Breast epithelium (tissue), 3 donors: ENCODE data around the gene NEBL.

ENCODE experiments used
- POLR2AphosphoS5 ChIP-seq, 3 donors: sonication (generic); formaldehyde crosslinking; IDR thresholded peaks; one replicate each; pipeline ENCODE4 v1.6.1; 2017; ENCODE audit warnings: antibody characterized with exemption in 3 of 3
- TF ChIP-seq, protein P1 (sequence below), 3 donors: fragments of 450-650 bp; IDR thresholded peaks; one replicate each; pipeline ENCODE4 v1.5.1; 2016 to 2017; ENCODE audit warnings: antibody characterized with exemption in 3 of 3, mild to moderate bottlenecking in 3 of 3, moderate library complexity in 3 of 3

DNA sequence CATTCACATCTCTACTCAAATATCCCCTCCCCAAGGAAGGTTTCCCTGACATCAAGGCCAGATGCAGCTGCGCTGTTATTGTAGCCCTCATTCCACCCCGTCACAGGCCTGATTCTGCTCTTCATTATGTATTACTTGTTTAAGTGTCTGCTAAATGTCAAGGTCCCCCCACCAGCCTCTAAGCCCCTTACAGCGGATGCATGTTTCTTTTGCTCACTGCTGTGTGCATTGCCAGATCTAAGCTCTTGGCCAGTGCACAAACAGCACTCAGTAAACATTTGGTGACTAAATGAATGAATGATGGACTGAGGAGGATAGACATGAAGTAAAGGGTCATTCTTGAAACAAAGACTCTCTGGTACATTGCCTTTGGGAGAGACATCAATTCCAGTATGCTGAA lies 90.6 kb downstream of the NEBL start:
- TF ChIP-seq, protein P1, sequence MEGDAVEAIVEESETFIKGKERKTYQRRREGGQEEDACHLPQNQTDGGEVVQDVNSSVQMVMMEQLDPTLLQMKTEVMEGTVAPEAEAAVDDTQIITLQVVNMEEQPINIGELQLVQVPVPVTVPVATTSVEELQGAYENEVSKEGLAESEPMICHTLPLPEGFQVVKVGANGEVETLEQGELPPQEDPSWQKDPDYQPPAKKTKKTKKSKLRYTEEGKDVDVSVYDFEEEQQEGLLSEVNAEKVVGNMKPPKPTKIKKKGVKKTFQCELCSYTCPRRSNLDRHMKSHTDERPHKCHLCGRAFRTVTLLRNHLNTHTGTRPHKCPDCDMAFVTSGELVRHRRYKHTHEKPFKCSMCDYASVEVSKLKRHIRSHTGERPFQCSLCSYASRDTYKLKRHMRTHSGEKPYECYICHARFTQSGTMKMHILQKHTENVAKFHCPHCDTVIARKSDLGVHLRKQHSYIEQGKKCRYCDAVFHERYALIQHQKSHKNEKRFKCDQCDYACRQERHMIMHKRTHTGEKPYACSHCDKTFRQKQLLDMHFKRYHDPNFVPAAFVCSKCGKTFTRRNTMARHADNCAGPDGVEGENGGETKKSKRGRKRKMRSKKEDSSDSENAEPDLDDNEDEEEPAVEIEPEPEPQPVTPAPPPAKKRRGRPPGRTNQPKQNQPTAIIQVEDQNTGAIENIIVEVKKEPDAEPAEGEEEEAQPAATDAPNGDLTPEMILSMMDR (IDR thresholded peaks at IDR 0.05), result no peak
- TF ChIP-seq POLR2AphosphoS5 (IDR thresholded peaks at IDR 0.05), result no peak
